Cerebellar cortex (tissue), 1 donor: ENCODE data around the gene NELL2.

Experiments
- DNase-seq: peaks from one replicate; pipeline ENCODE4 v3.0.0-alpha.2; 2015; ENCODE audit warnings: low spot score

Gene NELL2

DNA sequence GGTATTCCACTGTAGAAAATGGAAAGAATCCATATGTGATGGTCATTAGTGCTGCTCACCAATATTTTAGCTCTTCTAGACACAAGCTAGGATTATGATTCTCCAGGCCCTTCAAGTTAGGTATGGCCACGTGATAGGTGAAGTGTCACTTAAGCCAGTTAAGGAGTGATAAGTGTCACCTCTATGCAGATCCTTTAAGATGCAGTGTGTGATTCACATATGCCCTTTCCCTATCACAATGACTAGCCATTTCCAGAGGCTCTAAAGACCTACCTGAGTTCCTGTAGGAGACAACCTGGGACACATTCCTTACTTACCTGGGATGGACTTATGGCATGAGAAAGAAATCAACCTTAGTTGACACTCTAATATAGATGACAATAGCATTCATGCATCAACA, 343.2 kb downstream of the NELL2 start:
- DNase-seq = no peak

DNA sequence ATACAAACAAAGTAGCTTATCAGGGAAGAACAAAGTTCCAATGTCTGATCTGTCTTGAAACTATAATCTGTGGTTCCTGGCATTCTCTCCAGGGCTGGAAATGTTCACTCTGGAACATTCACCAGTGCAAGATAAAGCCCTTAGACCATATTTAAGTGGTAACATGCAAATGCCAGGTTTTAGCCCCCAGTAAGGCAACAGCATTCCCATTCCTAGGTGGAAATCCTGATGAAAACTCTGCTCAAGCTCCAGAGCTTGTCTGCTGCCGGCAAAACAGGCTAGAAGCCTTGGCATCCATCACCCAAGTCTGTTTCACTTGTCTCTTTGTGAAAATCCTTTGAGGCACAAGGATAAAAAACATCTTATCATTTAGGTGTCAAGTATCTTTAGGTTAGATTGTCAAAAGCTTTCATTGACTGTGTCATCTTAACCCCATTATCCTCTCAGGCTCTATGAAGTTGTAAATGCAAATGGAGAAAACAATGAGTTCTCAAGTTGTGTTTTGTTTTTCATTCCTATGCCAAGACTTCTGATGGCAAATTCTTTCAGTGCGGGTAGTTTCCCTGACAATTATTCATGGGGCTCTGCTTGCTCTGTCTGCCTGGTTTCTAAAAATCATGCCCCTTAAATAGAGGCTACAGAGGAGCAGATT, 344.7 kb downstream of the NELL2 start:
- no peak for DNase-seq

- DNase-seq = no peak
Measured at GRCh38 chr12:44526655-44527182, 349.4 kb downstream of the NELL2 start.

DNA sequence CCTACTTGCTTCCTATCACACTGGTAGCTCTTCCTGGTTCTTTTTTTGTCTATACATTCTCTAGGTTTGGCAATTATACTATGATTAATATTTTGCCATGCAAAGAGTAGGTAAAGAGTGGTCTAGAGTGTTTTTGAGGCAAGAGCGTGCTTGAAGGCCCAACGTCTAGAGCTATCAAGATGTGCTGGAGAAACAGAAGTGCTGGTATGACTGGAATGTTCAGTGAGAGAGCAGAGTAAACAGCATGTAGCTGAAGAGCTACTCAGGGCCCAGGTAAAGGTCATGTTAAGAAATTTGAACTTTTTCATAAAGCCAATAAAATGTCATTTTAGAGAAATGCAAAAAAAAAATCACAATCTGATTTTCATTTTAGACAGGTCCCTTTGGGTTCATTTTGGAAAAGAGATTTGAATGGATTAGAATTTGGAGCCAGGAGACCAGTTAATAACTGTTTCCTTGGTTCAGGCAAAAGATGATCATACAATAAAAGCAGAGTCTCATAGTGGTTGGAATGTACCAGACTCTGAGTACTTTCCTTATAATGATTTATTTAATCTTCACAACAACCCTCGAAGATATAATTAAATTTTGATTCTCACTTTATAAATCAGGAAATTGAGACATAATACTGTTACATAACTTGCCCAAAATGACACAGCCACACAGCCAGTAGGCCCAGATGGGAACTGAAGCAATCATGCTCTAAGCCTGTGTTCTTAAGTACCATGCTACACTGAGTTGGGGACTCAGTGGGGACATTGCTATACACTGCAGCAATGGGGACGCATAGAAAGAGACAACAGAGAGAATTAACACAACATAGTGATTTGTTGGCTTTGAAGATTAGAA, 350.1 kb downstream of the NELL2 start:
- no peak for DNase-seq

DNA sequence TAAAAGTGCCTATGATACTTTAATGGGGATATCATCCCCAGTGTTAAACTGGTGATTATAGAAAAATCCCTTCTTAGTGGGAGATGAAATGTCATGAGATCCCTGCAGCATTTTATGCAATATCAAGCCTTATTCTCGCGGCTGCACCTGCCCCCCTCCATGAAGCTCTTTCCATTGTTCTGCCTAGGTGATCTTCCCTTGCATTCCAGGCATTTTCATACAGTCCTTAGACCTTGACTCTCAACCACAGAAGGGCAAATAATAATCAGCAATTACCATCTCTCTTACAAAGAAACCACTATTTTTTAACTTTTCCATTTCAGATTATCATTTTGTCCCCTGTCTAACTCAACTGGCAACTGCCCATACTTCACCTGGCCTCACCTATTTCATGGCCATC, 352.3 kb downstream of the NELL2 start:
- DNase-seq = no peak

DNA sequence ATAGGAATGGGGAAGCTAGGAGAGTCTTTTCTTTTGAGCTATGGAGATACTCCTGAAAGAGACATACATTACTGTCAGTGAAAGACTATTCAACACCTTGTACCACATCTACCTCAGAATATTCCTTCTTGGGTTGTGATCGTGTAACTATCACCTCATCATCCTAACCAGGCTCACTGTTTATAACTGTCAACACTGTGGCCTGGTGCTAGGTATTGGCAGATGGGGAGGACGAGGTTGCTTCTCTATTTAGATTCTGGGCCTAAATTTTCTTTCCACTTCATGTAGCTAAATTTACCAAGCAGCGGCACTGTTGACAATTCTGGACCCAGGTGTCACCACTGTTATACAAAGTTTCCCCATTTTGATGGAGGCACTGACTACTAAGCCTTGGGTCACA, 354.4 kb downstream of the NELL2 start:
- DNase-seq = no peak

- DNase-seq = no peak
Measured at GRCh38 chr12:44519931-44520330, 356.2 kb downstream of the NELL2 start.

DNA sequence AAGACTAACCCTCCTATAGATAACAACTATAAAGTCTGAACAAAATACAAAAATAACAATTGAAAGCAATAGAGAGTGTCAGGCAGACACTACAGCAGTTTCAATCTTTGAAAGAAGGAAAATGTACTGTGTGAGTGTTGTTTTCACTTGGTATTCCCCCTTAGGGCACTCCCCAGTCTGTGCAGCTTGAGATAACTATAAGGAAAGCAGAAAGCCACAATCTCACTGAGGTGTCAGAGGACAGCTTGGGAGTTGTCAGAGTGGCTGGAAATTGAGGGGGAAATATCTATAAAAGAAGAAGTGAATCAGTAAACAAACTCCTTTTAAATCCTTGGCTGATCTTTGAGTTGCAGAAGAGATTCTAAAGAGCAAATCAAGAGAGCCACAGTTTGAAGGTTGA, 364.8 kb downstream of the NELL2 start:
- no peak for DNase-seq

- no peak for DNase-seq
Measured at GRCh38 chr12:44510510-44510909, 365.6 kb downstream of the NELL2 start.

DNA sequence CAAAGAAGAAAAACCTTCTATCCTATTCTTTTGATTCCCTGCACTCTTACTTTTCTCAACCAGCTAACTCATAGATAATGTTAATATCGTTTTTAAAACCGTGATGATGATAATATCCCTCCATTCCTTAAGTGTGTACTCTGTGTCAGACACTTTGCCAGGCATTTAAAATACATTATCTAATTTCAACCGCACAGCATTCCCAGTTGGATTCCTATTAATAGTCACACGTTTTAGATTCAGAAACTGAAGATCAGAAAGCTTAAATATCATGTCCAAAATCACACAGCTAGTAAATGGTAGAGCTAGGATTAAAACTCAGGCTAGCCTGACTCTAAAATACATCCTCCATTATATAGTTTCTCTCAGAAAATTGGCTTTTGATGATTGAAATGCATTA, 366.0 kb downstream of the NELL2 start:
- DNase-seq = no peak

DNA sequence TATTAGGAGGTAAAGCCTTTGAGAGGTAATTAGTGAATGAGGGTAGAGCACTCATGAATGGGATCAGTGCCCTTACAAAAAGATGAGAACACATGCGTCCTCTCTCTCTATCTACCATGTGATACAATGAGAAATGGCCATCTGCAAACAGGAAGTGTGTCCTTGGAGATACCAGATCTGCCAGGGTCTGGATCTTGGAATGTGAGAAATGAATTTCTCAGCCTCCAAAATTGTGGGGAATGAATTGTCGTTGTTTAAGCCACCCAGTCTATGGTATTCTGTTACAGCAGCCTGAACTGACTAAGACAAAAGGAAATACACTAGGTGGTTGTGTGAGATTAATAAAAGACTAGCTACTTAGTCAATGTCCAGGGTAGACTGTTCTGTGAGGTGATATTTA, 366.6 kb downstream of the NELL2 start:
- no peak for DNase-seq

DNA sequence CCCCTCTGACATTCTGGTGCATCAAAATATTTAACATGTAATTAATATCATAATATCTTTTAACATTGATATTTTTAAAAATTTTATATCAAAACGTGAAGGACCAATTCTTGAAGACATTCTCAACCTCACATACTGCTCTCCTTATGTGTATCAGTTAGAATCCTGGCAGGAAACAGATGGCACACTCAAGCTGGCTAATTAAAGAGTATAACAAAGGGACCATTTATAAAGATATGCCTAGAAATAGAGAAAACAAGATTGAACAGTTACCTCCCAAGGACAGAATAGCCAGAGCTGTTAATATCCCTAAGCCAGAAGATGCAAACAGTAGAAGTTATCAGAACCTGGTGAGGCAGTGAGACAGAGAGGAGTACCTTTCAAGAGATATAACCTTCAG, 368.7 kb downstream of the NELL2 start:
- peak; percentile 64 for DNase-seq

DNA sequence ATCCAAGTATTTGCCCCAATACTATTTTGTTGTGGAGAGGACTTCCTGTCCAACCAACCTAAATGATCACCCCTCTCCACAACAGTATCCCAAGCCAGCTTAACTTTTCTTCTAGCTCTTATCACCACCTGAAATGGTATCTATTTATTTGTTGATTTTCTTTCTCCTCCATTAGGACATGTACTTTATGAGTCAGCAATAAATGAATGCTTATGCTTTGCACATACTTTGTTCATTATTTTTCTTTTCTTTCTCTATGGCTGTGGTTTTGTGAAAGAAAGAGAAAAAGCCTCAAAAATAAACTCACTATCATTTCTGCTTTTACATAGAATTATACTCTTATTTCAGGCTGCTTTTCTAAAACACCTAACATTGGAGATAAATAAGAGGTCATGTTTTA, 371.3 kb downstream of the NELL2 start:
- no peak for DNase-seq

DNA sequence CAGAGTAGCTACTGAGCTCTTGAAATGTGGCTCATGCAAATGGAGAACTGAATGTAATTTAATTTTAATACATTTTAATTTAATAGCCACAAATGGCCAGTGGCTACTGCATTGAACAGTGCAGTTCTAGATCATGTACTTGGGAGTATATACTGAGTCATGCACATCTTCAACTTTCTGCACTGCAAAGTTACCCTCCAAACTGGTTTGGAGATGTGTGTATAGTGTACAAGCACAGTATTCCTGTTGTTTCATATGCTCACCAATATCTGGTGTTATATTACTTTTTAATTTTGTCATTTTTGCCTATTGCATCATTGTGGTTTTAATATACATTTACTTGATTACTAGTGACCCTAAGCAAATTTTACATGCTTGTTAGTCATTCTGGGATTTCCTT, 372.8 kb downstream of the NELL2 start:
- DNase-seq = no peak

DNA sequence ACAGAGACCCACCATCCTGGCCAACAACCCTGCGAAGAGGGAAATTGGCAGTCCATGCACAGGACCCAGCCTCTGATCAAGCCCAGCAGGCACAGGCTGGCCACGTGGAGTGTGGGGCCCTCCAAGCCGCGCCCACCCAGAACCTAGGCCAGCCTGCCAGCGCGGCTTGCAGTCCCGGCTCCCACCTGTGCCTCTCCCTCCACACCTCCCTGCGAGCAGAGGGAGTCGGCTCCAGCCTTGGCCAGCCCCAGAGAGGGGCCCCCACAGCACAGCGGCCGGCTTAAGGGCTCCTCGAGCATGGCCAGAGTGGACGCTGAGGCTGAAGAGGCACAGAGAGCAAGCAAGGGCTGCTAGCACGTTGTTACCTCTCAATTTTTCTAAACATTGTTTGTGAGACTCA, 373.4 kb downstream of the NELL2 start:
- no peak for DNase-seq

DNA sequence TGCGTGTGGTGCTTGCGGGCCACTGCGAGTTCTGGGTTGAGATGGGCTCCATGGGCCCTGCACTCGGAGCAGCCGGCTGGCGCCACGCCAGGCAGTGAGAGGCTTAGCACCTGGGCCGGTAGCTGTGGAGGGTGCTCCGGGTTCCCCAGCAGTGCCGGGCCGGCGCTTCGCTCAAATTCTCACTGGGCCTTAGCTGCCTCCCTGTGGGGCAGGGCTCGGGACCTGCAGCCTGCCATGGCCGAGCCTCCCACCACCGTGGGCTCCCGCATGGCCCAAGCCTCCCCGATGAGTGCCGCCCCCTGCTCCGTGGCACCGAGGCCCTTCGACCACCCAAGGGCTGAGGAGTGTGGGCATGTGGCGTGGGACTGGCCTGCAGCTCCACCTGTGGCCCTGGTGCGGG, 375.7 kb downstream of the NELL2 start:
- no peak for DNase-seq

- DNase-seq = no peak
Measured at GRCh38 chr12:44497044-44497443, 379.1 kb downstream of the NELL2 start.

DNA sequence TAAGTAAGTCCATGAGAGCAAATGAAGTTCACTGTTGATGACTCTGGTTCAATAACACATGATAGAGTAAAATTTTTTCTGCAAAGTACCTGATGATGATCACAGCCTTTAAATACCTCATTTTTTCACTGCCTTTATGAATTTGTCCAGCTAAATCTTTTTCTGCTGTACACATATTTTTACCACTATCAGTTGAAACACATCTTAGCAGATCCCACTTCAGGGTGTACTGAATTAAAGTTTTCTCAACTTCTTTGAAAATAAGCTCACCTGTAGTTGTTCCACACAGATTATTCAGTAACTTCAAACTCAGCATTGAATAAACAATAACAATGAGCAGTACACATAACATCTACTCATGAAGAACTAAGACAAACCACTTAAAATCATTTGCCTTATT, 385.9 kb downstream of the NELL2 start:
- DNase-seq = no peak

DNA sequence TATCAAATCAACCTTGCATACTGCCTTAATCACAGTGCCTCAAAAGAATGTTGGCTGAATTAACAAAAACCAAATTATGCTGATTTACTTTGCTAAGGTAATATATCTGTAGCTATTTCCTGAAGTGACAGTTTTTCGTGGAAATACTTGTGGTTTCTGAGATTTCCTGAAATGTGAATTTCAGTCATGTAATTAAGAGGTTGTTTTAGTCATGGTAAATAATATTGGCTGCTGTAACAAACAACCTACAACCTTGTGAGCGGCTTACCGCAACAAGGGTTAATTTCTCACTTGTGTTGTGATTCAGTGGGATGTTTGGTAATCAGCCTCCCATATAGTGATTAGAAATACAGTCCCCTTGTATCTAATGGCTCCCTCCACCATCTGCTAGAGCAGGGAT, 387.9 kb downstream of the NELL2 start:
- no peak for DNase-seq

GRCh38 chr12:44484862-44485261, 391.3 kb downstream of the NELL2 start:
- no peak for DNase-seq

DNA sequence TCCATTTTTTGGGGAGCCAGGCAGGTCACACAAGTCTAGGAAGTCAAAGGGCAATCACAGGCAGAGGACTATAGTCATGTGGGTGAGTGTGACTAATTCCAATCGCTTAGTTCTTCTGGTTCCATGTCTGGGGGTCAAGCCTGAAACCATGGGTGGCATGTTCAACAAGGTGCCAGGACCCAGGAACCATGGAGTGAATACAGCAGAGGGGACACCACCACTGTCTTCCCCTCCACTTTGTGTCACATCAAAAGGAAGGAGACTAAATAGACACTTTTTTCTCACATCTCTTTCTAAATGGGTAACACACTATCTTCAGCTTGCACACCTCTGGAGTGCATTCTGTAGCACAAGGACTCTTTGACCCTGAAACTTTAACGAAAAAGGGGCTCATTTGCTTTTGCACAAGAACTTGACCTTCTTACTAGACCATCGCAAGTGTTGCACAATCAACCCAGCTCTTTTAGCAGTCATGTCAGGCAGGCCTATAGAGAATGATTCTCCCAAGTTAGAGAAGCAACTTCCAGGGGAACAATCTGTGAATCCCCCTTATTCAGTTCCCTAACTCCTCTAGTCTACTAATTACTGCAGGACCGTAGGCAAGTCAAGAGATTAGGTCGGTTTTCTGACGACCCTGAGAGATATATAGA, 398.7 kb downstream of the NELL2 start:
- no peak for DNase-seq

GRCh38 chr12:44476683-44477082, 399.4 kb downstream of the NELL2 start:
- DNase-seq = no peak

GRCh38 chr12:44465139-44465538, 411.0 kb downstream of the NELL2 start:
- DNase-seq = peak; percentile 7
